DMS114 treated with DMSO at 0.1 percent for 48 hours (cell line): ENCODE data around the gene SCN2B.

ENCODE experiments used
- DNase-seq: peaks from one replicate; lab custom pipeline; 2025; ENCODE audit not compliant: unreplicated experiment; lab: John Stamatoyannopoulos, UW

The SCN2B gene

DNA sequence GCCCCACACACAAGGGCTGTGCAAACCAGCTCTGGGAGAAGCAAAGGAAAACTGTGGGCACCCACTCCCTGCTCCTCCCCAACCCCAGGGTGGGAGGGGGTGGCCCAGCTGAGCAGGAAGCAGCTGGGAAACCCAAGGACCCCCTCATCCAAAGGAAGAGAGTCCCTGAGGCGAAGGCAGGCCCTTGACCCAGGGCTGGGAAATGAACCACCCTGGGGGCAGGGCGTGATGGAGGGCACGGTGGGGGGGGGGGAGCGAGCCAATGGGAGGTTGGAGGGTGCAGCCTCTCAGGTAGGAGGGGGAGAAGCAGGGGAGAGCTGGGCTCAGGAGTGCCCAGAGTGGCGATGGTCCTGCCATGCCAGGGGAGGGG, 40.7 kb downstream of the SCN2B start:
- no peak for DNase-seq

DNA sequence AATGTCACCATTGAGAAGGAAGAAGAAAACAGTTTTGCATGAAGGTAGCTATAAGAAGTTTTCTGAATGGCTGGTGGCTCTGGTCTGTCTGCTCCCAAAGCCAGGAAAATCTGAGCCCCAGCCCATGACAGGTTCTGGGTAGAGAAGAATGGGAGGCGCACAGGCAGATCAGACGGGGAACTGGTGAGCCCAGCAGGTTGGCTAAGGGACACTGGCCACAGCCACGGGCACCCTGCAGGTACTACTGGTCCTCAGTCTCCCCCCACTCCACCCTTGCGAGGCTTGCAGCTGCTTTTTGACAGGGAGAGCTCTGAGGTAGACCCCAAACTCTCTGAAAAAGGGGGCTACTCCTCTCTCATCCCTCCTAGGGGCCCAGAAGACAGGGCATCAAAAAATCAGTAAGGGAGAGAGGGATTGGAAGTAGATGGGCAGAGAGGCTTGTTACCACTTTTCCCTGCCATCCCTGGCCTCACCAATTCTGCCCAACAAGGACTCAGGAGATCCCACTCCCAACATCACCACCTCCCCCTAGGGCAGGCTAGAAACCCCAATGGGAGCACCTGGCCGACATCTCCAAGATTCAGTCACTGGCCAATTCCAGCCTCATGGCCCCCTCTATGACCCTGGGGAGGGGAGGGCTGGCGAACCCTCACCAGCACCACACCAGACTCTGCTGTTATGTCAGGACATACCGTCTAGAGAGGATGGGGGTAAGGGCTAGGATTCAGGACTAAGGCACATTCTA, 41.2 kb downstream of the SCN2B start:
- DNase-seq, result no peak

DNA sequence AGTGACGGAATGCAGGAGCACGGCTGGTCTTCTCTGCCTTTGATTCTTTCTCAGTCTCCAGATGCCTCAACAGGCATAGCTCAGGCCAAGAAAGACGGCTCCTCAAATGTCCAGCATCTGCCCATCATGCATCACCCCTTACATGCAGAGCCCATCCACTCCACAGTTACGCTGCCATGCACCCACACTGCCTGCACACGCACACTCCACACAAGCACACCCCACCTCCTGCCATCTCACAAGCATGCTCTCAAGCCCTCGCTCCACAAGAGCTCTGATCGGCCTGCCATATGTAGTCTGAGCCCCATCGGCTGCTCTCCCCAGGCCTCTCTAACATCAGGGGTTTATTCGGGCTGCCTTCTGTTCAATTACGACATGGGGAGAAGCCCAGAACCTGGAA, 42.6 kb downstream of the SCN2B start:
- DNase-seq, result no peak

DNA sequence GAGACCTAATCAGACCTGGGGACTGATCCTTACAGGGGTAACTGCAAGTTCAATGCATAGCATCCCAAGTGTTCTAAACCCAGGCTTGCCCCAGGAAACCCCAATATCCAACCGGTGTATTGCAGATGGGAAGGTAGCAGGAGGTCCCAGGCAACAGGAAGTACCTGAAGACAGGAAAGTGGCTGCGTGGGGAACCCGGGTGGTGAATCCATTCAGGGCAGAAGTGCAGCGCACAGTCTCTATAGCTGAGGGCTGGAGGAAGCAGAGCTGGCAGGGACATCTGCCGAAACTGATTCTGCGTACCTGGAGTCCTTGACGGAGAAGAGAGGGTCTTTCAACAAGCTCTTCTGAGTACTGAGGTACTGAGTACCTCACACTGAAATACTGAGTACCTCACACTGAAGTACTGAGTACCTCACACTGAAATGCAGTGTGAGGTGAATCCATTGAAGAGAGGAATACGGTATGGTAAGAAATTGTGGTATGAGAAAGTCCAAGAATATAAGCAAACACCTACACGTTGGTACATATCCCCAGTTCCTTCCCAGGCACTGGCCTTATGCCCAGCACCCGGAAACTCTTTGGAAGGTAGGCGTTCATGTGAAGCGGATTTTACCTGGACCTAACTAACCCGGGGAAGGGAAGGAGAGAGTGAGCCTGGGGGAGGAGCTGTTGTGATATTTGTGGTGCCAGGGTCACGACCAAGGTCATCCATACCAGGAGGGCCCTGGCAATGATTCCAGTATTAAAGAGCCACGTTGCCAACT, 43.9 kb downstream of the SCN2B start:
- DNase-seq, result no peak

DNA sequence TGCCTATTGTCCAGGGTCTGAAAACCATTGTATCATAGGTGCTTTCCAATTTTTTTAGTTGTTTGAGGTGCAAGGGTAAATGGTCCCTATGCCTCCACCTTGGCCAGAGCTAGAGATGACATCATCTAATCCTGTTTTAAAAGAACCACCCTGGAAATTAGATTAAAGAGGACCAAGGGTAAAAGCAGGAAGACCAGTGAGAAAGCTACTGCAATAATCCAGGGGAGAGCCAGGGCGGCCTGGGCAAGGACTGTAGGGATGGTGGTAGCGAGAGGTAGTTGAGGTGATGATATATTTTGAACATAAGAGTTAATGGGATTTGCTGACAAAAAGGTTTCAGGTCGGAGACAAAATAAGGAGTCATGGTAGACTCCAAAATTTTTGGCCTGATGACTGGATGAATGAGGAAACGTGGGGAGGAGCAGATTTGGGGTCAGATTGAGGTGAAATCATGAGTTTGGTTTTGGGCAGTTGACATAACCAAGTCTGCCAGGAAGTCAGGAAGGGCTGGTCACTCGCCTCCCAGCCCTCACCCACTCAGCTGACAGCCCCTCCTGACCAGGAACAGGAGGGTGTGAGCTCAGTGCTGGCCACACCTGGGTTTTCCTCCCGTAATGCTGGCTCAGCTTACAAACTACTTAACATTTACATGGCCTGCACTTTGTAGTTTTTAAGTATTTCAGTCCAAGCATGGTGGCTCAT, 46.8 kb downstream of the SCN2B start:
- no peak for DNase-seq

DNA sequence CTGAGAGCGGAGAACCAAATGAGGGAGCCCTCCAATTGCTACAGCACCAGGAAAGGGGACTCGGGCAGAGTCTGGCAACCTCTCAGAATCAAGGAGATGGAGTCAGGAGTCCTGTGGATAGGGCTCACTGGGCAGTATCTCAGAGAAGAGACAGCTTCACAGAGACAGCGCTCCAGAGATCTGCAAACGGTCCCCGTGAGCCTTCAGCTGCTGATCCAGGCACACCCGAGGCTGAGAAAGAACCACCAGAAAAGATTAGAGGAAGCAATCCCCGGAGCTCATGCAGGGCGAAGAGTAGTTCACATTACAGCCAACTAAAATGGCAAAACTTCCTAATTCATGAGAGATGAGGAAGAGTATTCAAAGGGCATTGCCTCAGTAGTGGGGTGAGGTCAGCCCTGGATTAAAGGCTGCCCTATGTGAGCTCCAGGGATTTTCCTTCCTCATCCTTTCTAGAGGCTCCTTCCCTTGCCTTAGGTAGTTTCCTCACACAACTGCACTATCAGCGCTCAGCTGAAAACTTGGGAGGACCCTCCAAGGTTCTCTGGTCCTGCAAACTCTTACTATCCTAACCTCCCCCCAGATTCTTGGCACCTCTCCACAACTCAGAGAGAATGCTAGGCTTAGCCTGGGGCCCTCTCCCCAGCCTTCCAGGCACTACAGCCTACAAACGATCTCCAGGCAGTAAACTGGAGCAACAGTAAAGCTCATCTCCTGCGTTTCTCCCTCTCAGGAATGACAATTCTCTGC, 47.5 kb downstream of the SCN2B start:
- DNase-seq, result no peak

DNA sequence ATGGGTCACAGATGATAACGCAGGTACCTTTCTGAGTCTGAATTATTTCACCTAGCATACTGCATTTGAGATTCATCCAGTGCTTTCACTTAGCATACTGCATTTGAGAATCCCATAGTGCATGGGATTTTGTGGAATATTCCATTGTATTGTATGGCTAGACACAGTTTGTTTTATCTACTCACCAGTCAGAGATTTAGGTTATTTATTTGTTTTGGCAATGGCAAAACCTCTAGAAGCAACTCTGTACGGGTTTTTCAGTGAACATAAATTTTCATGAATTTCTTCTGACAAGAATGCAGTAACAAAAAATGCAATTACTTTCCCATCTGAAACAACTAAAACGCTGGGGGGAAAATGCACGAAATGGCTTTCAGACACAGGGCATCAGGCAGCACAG, 48.1 kb downstream of the SCN2B start:
- no peak for DNase-seq

DNA sequence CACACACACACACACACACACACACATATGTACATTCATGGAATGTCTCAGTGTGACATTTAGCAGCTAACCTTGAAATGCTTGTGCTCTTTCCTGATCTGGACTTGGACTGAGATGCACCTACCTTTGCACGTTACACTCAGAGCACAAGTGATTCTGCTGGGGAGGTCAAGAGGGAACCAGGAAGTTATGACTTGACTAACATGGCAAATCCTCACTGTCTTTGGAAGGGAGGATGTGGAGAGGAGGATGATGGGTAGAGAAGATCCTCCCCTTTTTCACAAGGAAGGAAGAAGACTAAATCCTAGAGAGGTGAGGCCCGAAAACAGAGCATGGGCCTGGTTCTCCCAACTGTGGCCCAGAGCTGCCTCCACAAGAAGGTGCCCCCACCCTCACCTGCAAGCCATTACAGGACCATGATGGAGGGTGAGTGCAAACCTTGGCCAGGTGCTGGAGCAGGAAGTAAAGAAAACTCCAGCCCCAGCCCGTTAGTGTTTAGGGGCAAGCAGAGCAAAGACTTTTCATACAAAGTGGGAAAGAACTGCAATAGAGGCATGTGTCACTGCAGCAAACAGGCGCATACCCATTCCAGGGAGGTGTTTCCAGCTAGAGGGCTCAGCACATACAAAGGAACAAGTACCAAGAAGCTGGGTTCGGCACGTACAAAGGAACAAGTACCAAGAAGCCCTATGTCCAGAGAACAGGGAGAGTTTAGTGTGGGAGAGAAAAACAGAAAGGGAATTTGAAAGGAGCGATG, 50.2 kb downstream of the SCN2B start:
- DNase-seq, result no peak

DNA sequence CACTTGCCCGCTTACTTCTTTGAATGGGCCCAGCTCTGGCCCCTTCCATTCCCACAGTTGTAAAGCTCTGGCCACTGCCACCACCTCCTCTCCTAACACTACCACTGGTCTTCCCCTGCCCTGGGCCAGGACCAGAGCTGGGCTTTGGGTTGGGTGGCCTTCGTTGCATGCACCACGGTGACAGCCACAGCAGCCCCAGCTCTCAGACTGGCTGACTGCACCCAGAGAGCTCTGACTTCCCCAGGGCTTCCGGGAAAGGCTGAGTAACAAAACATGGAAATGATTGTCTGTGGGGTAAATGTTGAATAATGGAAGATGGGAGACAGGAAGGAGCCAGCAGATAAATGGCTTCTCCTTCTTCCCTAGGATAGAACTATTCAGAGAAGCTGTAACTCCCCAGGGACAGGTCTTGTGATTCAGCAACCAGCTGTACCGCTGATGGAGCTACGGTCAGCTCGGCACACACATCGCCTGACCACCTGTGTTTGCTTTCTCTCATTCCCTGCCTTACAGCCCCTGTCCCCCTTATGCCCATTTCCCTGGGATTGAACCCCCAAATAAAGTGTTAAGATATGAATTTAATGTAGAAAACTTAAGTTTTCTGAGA, 51.4 kb downstream of the SCN2B start:
- no peak for DNase-seq

DNA sequence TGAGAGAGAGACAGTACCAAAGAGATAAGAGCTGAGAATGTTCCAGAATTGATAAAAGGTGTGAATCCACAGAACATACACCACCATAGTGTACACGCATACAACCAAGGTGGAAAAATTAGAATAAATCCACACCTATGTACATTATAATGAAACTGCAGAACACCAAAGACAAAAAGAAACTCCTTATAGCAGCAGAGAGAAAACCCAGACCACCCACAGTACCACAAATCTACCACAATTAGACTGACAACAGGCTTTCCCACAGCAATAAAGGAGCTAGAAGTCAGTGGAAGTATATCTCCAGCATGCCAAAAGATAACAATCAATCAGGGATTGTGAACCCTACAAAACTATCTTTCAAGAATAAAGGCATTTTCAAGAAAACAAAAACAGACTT, 55.6 kb downstream of the SCN2B start:
- DNase-seq, result no peak

DNA sequence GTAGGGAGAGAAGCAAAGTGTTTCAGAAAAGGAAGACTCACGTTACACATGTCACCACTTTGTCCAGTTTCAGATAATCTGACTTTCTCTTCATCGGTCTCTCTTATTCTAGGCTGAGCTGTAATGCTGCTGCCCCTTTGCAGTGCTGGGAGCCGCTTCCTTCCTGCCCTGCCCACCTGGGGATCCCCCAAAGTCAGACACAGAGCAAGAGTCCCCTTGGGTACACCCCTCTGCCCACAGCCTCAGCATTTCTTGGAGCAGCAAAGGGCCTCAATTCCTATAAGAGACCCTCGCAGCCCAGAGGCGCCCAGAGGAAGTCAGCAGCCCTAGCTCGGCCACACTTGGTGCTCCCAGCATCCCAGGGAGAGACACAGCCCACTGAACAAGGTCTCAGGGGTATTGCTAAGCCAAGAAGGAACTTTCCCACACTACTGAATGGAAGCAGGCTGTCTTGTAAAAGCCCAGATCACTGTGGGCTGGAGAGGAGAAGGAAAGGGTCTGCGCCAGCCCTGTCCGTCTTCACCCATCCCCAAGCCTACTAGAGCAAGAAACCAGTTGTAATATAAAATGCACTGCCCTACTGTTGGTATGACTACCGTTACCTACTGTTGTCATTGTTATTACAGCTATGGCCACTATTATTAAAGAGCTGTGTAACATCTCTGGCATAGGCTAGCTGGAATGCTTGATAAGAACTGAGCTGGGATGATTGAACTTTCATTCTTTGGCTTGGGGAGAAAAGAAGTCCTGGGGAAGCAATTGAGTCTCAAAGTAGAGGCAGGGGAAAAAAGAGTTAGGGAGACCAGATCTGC, 58.4 kb downstream of the SCN2B start:
- DNase-seq, result no peak

DNA sequence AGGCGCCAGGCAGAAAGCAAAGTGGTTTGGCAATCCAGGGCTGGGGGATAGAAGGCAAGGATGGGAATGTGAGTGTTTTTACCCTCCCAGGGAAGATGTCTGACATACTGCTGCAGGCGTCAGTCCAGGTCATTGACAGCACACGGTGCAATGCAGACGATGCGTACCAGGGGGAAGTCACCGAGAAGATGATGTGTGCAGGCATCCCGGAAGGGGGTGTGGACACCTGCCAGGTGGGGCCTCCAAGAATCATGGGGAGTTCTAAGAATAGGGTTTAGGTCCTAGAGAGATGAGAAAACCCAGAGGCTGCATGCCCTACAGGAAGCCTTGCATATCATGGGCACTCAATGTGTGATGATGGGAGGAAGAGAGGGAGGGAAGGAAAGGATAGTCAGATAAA, 61.4 kb downstream of the SCN2B start:
- DNase-seq, result no peak

DNA sequence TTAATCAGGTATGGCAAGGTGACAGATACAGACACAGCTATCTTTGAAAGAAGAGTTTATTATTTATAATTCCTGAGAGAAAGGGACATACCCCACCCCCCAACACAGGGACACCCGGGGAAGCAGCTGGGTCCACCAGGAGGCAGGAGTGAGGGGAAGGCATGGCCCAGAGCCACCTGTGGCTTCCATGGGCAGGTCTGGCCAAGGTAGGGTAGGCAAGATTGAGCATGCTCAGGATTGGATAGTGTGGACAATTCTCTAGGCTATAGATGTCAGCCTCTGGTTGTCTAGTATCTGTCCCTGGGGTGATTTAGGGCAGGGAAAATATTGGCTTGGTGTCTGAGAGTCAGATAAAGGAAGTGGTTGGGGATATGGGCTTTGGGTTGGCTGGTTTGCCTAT, 62.2 kb downstream of the SCN2B start:
- no peak for DNase-seq

DNA sequence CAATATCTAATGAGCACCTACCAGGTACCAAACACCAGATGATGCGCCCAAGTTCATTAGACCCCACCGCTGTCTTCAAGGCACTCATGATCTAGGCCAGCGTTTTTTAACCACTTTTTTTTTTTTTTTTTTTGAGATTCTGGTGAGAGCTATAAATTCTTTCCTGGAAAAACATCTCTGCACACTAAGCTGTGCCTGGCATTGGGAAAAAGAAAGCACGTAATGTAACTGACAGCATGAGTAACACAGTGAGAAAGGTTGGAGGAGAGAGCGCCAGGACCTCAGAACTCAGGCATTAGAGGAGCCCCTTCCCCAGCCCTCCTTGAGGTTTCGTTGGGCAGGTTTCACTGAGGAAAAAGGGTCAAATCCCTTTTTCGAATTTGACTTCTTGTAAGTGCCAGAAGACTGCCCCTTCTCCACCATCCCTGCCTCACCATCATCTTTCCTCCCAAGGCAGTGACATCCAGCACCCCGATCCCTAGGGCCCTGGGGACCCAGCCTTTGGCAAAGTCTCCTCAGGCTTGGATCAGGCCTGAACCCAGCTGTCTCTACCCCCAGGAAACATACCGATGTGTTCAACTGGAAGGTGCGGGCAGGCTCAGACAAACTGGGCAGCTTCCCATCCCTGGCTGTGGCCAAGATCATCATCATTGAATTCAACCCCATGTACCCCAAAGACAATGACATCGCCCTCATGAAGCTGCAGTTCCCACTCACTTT, 63.6 kb downstream of the SCN2B start:
- no peak for DNase-seq
